ENCODE data around the gene ZNF100. TPM values are rescaled to one million over a fixed set of nuclear protein-coding genes. Genes with fewer than 3 reads are reported as not detected.

Gene ZNF100
- total and polyA plus RNA-seq, 9 of the 15 experiments (the other 6 are each of a cell fraction or from before 2014, with no cell fraction given), result 4.5 to 27.2 (median 19.6) TPM

DNA sequence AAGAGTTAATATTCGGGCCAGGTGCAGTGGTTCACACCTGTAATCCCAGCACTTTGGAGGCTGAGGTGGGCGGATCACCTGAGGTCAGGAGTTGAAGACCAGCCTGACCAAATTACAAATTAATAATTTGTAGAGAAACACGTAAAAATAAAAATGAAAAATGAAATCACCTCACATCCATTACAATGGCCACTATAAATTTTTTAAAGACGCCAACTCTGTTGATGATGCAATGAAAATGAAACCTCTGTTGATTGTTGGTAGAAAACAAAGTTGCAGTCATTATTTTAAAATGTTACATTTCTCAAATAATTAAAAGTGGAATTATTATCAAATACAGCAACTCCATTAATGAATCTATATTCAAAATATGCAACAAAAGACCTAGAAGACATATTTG, 26.8 kb downstream of the ZNF100 start:
- Histone ChIP-seq H3K27ac (ENCODE audit: extremely low read depth, low read depth, low read length) (no peak overlapping the region), H3K9me1 (ENCODE audit: control insufficient read depth, insufficient read depth, low read length) (no peaks in the 10 kb centered on the region), H3K4me3 (no peak overlapping the region), H4K20me1 (replicated peaks; ENCODE audit: control insufficient read depth, insufficient read depth, low read length) (no peaks in the 10 kb centered on the region), H3K4me2 (ENCODE audit: insufficient read depth, low read length) (no peak overlapping the region), H3K79me2 (ENCODE audit: control insufficient read depth, insufficient read depth, low read length) (no peaks in the 10 kb centered on the region), H3K36me3 (ENCODE audit: control insufficient read depth, insufficient read depth, low read length) (peaks cover 43% of the 10 kb centered on the region; the same call in 2 of the 3 replicates), H3K4me1 (replicated peaks in 1 of 2; ENCODE audit: control insufficient read depth in 2 of 2, insufficient read depth in 2 of 2, low read length in 2 of 2) (no peaks in the 10 kb centered on the region), H3K27me3 (ENCODE audit: control insufficient read depth in 2 of 2, insufficient read depth in 2 of 2, low read length in 2 of 2) (no peaks in the 10 kb centered on the region), H2AFZ (ENCODE audit: low read depth, low read length) (no peak overlapping the region), H3K9ac (ENCODE audit: insufficient read depth in 1 of 2, low read depth in 2 of 2, low read length in 2 of 2) (no peak overlapping the region), H3K9me3 (replicated peaks; ENCODE audit: control insufficient read depth, insufficient read depth, low read depth, low read length) (no peaks in the 10 kb centered on the region)
- ATAC-seq (no peak), DNase-seq (ENCODE audit: extremely low read depth in 1 of 4, low spot score in 3 of 4) (no peak), FAIRE-seq (no peak)
- WGBS (ENCODE audit: insufficient coverage, low coverage, missing lambda C conversion rate), result 75% methylated on average over 4 of the region's 4 CpGs
- in situ Hi-C loops (cut with MboI), result no loop called here
- ChIA-PET CTCF (ENCODE audit: low intra/inter-chr PET ratio) (no interaction called here), POLR2A (no interaction called here)
- no TSS peak for BruUV-seq (replicated peaks)
- intact Hi-C loops (cut with micrococcal nuclease), result no loop called here
- TF ChIP-seq SIRT6 (IDR thresholded peaks at IDR 0.05; ENCODE audit: low read depth, low read length) (no peak), CEBPG (CRISPR knock-in tag; IDR thresholded peaks at IDR 0.05) (no peak), CEBPG (tag; conservative IDR thresholded peaks at IDR 0.05 in 1 of 2, IDR thresholded peaks at IDR 0.05 in 1 of 2) (peak in 1 of 2 experiments; percentile 54; a peak in 2 of 4 replicates), CTBP1 (IDR thresholded peaks at IDR 0.05; ENCODE audit: borderline replicate concordance) (no peak), GABPB2 (CRISPR knock-in tag; conservative IDR thresholded peaks at IDR 0.05) (peak; percentile 76), BHLHE40 (IDR thresholded peaks at IDR 0.05; ENCODE audit: low read length) (no peak), HMG20A (CRISPR knock-in tag; conservative IDR thresholded peaks at IDR 0.05) (no peak), TEAD1 (CRISPR knock-in tag; IDR thresholded peaks at IDR 0.05) (no peak), NFIX (CRISPR knock-in tag; IDR thresholded peaks at IDR 0.05; ENCODE audit: low read depth) (peak; percentile 35; the same call in 1 of the 2 replicates), POLR3A (IDR thresholded peaks at IDR 0.05; ENCODE audit: borderline replicate concordance, extremely low read depth, insufficient read depth, insufficient read length) (no peak), CEBPB (tag; IDR thresholded peaks at IDR 0.05) (no peak), ZNF212 (CRISPR knock-in tag; IDR thresholded peaks at IDR 0.05) (no peak)
- TF ChIP-seq, protein P1, sequence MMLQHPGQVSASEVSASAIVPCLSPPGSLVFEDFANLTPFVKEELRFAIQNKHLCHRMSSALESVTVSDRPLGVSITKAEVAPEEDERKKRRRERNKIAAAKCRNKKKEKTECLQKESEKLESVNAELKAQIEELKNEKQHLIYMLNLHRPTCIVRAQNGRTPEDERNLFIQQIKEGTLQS (IDR thresholded peaks at IDR 0.05), result peak; percentile 59
- TF ChIP-seq, protein P1 (CRISPR knock-in tag; conservative IDR thresholded peaks at IDR 0.05), result no peak
- TF ChIP-seq, protein P2, sequence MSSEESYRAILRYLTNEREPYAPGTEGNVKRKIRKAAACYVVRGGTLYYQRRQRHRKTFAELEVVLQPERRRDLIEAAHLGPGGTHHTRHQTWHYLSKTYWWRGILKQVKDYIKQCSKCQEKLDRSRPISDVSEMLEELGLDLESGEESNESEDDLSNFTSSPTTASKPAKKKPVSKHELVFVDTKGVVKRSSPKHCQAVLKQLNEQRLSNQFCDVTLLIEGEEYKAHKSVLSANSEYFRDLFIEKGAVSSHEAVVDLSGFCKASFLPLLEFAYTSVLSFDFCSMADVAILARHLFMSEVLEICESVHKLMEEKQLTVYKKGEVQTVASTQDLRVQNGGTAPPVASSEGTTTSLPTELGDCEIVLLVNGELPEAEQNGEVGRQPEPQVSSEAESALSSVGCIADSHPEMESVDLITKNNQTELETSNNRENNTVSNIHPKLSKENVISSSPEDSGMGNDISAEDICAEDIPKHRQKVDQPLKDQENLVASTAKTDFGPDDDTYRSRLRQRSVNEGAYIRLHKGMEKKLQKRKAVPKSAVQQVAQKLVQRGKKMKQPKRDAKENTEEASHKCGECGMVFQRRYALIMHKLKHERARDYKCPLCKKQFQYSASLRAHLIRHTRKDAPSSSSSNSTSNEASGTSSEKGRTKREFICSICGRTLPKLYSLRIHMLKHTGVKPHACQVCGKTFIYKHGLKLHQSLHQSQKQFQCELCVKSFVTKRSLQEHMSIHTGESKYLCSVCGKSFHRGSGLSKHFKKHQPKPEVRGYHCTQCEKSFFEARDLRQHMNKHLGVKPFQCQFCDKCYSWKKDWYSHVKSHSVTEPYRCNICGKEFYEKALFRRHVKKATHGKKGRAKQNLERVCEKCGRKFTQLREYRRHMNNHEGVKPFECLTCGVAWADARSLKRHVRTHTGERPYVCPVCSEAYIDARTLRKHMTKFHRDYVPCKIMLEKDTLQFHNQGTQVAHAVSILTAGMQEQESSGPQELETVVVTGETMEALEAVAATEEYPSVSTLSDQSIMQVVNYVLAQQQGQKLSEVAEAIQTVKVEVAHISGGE (CRISPR knock-in tag; IDR thresholded peaks at IDR 0.05), result peak in 1 of 3 experiments; percentile 40; a peak in 1 of 6 replicates
- TF ChIP-seq, protein P3, sequence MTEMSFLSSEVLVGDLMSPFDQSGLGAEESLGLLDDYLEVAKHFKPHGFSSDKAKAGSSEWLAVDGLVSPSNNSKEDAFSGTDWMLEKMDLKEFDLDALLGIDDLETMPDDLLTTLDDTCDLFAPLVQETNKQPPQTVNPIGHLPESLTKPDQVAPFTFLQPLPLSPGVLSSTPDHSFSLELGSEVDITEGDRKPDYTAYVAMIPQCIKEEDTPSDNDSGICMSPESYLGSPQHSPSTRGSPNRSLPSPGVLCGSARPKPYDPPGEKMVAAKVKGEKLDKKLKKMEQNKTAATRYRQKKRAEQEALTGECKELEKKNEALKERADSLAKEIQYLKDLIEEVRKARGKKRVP (CRISPR knock-in tag; IDR thresholded peaks at IDR 0.05), result no peak
- TF ChIP-seq, protein P4, sequence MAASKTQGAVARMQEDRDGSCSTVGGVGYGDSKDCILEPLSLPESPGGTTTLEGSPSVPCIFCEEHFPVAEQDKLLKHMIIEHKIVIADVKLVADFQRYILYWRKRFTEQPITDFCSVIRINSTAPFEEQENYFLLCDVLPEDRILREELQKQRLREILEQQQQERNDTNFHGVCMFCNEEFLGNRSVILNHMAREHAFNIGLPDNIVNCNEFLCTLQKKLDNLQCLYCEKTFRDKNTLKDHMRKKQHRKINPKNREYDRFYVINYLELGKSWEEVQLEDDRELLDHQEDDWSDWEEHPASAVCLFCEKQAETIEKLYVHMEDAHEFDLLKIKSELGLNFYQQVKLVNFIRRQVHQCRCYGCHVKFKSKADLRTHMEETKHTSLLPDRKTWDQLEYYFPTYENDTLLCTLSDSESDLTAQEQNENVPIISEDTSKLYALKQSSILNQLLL (CRISPR knock-in tag; IDR thresholded peaks at IDR 0.05; ENCODE audit: borderline replicate concordance), result peak; percentile 93; the same call in 1 of the 2 replicates

Measured in K562 (cell line).